Measurements from ENCODE around the gene L3MBTL1.

- TF ChIP-seq CTCF (IDR thresholded peaks at IDR 0.05; ENCODE audit: low read length) (no peak), EZH2phosphoT487 (IDR thresholded peaks at IDR 0.05; ENCODE audit: low read length) (no peak), EZH2 (optimal IDR thresholded peaks at IDR 0.05; ENCODE audit: low read depth, low read length) (no peak)
These were observed 23.6 kb downstream of the L3MBTL1 start for GRCh38 chr20:43531091-43531443.
